Stomach (tissue), 9 donors: ENCODE measurements around the gene LRP1B. TPM values are rescaled to one million over a fixed set of nuclear protein-coding genes. Genes with fewer than 3 reads are reported as not detected.

ENCODE experiments used
- DNase-seq, 2 donors: peaks; one replicate each; pipeline versions ENCODE4 v3.0.0 to v3.0.0-alpha.2; 2013 to 2019
- H3K27ac ChIP-seq, 5 donors: fragments of 200-600 bp in 4 of 5; sonication (generic) in 4 of 5; one replicate each; pipeline ENCODE4 v1.5.1; 2013 to 2019; ENCODE audit warnings: mild to moderate bottlenecking in 1 of 5, moderate library complexity in 1 of 5
- H3K27me3 ChIP-seq, 3 donors: fragments of 200-600 bp; sonication (generic); one replicate each; pipeline ENCODE4 v1.5.1; 2017 to 2019; ENCODE audit warnings: mixed run types in 1 of 3
- H3K36me3 ChIP-seq, 4 donors: fragments of 200-600 bp; sonication (generic); 1 replicate in 3 of 4; 2 replicates in 1 of 4; pipeline ENCODE4 v1.5.1; 2016 to 2019
- H3K4me1 ChIP-seq, 4 donors: fragments of 200-600 bp; sonication (generic); one replicate each; pipeline ENCODE4 v1.5.1; 2016 to 2019
- H3K4me3 ChIP-seq, 4 donors: fragments of 200-600 bp; sonication (generic) in 3 of 4; one replicate each; pipeline ENCODE4 v1.5.1; 2016 to 2019; ENCODE audit warnings: mild to moderate bottlenecking in 1 of 4
- H3K9me3 ChIP-seq, 4 donors: fragments of 200-600 bp; sonication (generic); one replicate each; pipeline ENCODE4 v1.5.1; 2016 to 2019
- CTCF ChIP-seq, 7 experiments: fragments of 450-650 bp in 4 of 7; fragments of 200-600 bp in 3 of 7; sonication (generic) in 3 of 7; IDR thresholded peaks; one replicate each; pipeline ENCODE4 v1.5.1; 2016 to 2019; ENCODE audit warnings: antibody characterized with exemption in 7 of 7, control low read depth in 2 of 7, mild to moderate bottlenecking in 1 of 7
- EP300 ChIP-seq: sonication (generic); formaldehyde crosslinking; IDR thresholded peaks from one replicate; pipeline ENCODE4 v1.6.1; 2017; ENCODE audit warnings: antibody characterized with exemption
- POLR2A ChIP-seq, 4 donors: fragments of 450-650 bp; IDR thresholded peaks; one replicate each; pipeline ENCODE4 v1.6.1; 2016; ENCODE audit warnings: antibody characterized with exemption in 4 of 4, control low read depth in 2 of 4, mild to moderate bottlenecking in 1 of 4, moderate library complexity in 1 of 4
- POLR2AphosphoS5 ChIP-seq, 3 donors: sonication (generic); formaldehyde crosslinking; IDR thresholded peaks; one replicate each; pipeline ENCODE4 v1.6.1; 2016; ENCODE audit warnings: antibody characterized with exemption in 3 of 3
- WGBS, 5 donors: extraction: QIAGEN DNeasy Blood & Tissue Kit in 3 of 5; methylation state at CpG; one replicate each; pipeline versions ENCODE4 v1.1.5 to v1.1.7; 2013 to 2018; 5-methylcytosine and 5-hydroxymethylcytosine counted together
- intact Hi-C: fragments of 100-400 bp; cut with DNase I; formaldehyde crosslinking; loops from one replicate; pipeline ENCODE4 v1.15.1; 2023; ENCODE audit warnings: low total_unique reads
- polyA plus RNA-seq, 3 donors: library from polyadenylated mRNA; stranded (reverse); fragments of 200-250 nt; gene quantifications; one replicate each; pipeline ENCODE4 v1.2.3, GENCODE V29; 2013
- total RNA-seq, 5 donors: library from RNA; depleted of rRNA; stranded (reverse); fragments of >200 nt; gene quantifications; one replicate each; pipeline versions ENCODE4 v1.1.0 to v1.2.3, GENCODE V29; 2014 to 2016
- donor health status: healthy with polysubstance abuse.
- donor health status: Bipolar disorder and iron deficiency.
- donor health status: healthy.

The LRP1B gene
- total and polyA plus RNA-seq, 8 donors, result under 0.01 to 9.0 (median 0.38) TPM

GRCh38 chr2:141791521-141791920 is 339.3 kb downstream of the LRP1B start:
- Histone ChIP-seq H3K4me3 (no peak overlapping the region), H3K27me3 (no peaks in the 10 kb centered on the region), H3K9me3 (no peaks in the 10 kb centered on the region), H3K27ac (no peak overlapping the region), H3K36me3 (no peaks in the 10 kb centered on the region), H3K4me1 (no peaks in the 10 kb centered on the region)
- intact Hi-C loops, result no loop called here
- no peak for TF ChIP-seq EP300
- DNase-seq, result no peak
- 41 to 74% (median 51%) methylated on average over 2 of the region's 2 CpGs for WGBS, 5 donors

- no peak for TF ChIP-seq POLR2AphosphoS5 (IDR thresholded peaks at IDR 0.05)
- no peak for TF ChIP-seq EP300
- no peak for TF ChIP-seq POLR2A (IDR thresholded peaks at IDR 0.05)
- no peak for TF ChIP-seq CTCF (IDR thresholded peaks at IDR 0.05)
- H3K27me3 ChIP-seq, result no peaks in the 10 kb centered on the region
- no peak overlapping the region for H3K4me3 ChIP-seq
- DNase-seq, result no peak
- no peaks in the 10 kb centered on the region for H3K9me3 ChIP-seq
- intact Hi-C loops, result no loop called here
- no peaks in the 10 kb centered on the region for H3K4me1 ChIP-seq
- H3K27ac ChIP-seq, result no peak overlapping the region
- no peaks in the 10 kb centered on the region for H3K36me3 ChIP-seq
- 67 to 76% (median 71%) methylated on average over 1 of the region's 1 CpG for WGBS, 5 donors
These were observed 348.2 kb downstream of the LRP1B start for GRCh38 chr2:141782574-141782973.

- no peaks in the 10 kb centered on the region for H3K36me3 ChIP-seq
- peak in 1 of 2 donors; percentile 1 for DNase-seq
- H3K9me3 ChIP-seq, result no peaks in the 10 kb centered on the region
- no peak overlapping the region for H3K27ac ChIP-seq
- H3K4me3 ChIP-seq, result no peak overlapping the region
- intact Hi-C loops, result no loop called here
- TF ChIP-seq POLR2A (IDR thresholded peaks at IDR 0.05) (no peak), CTCF (IDR thresholded peaks at IDR 0.05) (no peak)
- H3K4me1 ChIP-seq, result no peaks in the 10 kb centered on the region
- 44 to 77% (median 54%) methylated on average over 2 of the region's 2 CpGs for WGBS, 5 donors
- no peaks in the 10 kb centered on the region for H3K27me3 ChIP-seq
These were observed 352.4 kb downstream of the LRP1B start for GRCh38 chr2:141778315-141778835.

GRCh38 chr2:141770530-141770929 is 360.3 kb downstream of the LRP1B start:
- no peaks in the 10 kb centered on the region for H3K9me3 ChIP-seq
- H3K27ac ChIP-seq, result no peak overlapping the region
- WGBS, 5 donors, result 77 to 79% (median 78%) methylated on average over 6 of the region's 6 CpGs
- H3K27me3 ChIP-seq, result no peaks in the 10 kb centered on the region
- H3K36me3 ChIP-seq, result no peaks in the 10 kb centered on the region
- no peak overlapping the region for H3K4me3 ChIP-seq
- intact Hi-C loops, result no loop called here
- no peaks in the 10 kb centered on the region for H3K4me1 ChIP-seq
- DNase-seq, result no peak
- TF ChIP-seq EP300, result no peak
- TF ChIP-seq CTCF (IDR thresholded peaks at IDR 0.05), result no peak
- TF ChIP-seq POLR2AphosphoS5 (IDR thresholded peaks at IDR 0.05), result no peak
- no peak for TF ChIP-seq POLR2A (IDR thresholded peaks at IDR 0.05)

- 76 to 95% (median 84%) methylated on average over 1 of the region's 1 CpG for WGBS, 5 donors
- Histone ChIP-seq H3K27ac (no peak overlapping the region), H3K36me3 (no peaks in the 10 kb centered on the region), H3K4me3 (no peak overlapping the region), H3K27me3 (no peaks in the 10 kb centered on the region), H3K9me3 (no peaks in the 10 kb centered on the region), H3K4me1 (no peaks in the 10 kb centered on the region)
- intact Hi-C loops, result no loop called here
- DNase-seq, result no peak
- no peak for TF ChIP-seq POLR2AphosphoS5 (IDR thresholded peaks at IDR 0.05)
- no peak for TF ChIP-seq EP300
- TF ChIP-seq CTCF (IDR thresholded peaks at IDR 0.05), result no peak
- TF ChIP-seq POLR2A (IDR thresholded peaks at IDR 0.05), result no peak
These were observed 363.1 kb downstream of the LRP1B start for GRCh38 chr2:141767691-141768090.
